HG03565 (cell line): ENCODE results near the gene ZFP92.

Source experiments
- ATAC-seq: cut with Tn5 transposase; IDR thresholded peaks from one replicate; pipeline ENCODE4 v1.9.1; 2021; ENCODE audit warnings: mild to moderate bottlenecking, moderate library complexity; ENCODE audit not compliant: unreplicated experiment

ZFP92 gene

GRCh38 chrX:153407736-153408135, 3.5 kb upstream of the ZFP92 start:
- no peak for ATAC-seq

GRCh38 chrX:153408221-153408721, 3.0 kb upstream of the ZFP92 start:
- no peak for ATAC-seq

GRCh38 chrX:153408871-153409351, 2.4 kb upstream of the ZFP92 start:
- no peak for ATAC-seq

GRCh38 chrX:153409414-153410101, 1.7 kb upstream of the ZFP92 start:
- no peak for ATAC-seq

GRCh38 chrX:153410373-153410772, 899 bp upstream of the ZFP92 start:
- no peak for ATAC-seq

- no peak for ATAC-seq
These were observed 401 bp upstream of the ZFP92 start for GRCh38 chrX:153410888-153411254.

- ATAC-seq: no peak
These were observed 809 bp downstream of the ZFP92 start for GRCh38 chrX:153411988-153412574.

- ATAC-seq: no peak
These were observed 1.8 kb downstream of the ZFP92 start for GRCh38 chrX:153412746-153413720.

GRCh38 chrX:153413731-153414130, 2.5 kb downstream of the ZFP92 start:
- no peak for ATAC-seq

GRCh38 chrX:153414856-153415510, 3.7 kb downstream of the ZFP92 start:
- ATAC-seq: no peak

GRCh38 chrX:153416781-153417450, 5.6 kb downstream of the ZFP92 start:
- ATAC-seq: no peak

- no peak for ATAC-seq
These were observed 6.4 kb downstream of the ZFP92 start for GRCh38 chrX:153417637-153418036.

GRCh38 chrX:153420851-153421599, 9.8 kb downstream of the ZFP92 start:
- no peak for ATAC-seq

GRCh38 chrX:153421856-153422255, 10.6 kb downstream of the ZFP92 start:
- no peak for ATAC-seq

- no peak for ATAC-seq
These were observed 12.4 kb downstream of the ZFP92 start for GRCh38 chrX:153423652-153424051.

- no peak for ATAC-seq
These were observed 14.9 kb downstream of the ZFP92 start for GRCh38 chrX:153426204-153426603.

GRCh38 chrX:153430796-153431195, 19.5 kb downstream of the ZFP92 start:
- ATAC-seq: no peak

GRCh38 chrX:153433161-153433680, 21.9 kb downstream of the ZFP92 start:
- ATAC-seq: no peak

GRCh38 chrX:153433781-153434285, 22.6 kb downstream of the ZFP92 start:
- ATAC-seq: no peak
